Measurements from ENCODE around the gene ASS1.

DNA sequence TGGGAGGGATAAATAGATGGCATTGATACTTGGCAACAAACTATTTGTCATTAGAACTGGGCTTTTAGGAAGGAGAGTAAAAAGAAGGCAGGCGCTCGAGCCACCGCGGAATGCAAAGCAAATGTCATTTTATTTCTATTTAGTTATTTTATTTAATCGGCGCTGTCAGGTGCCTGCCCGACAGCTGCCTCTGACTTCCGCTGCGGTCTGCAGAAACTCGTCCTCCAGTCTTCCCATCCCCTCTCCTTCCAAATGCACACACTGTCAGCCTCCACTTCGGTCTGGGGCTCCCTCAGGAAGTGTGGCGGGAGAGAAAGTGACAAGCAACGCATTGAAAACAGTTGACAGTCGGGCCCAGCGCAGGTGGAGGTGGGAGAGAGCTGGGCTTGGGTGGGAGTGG, 29.3 kb downstream of the ASS1 start:
- TF ChIP-seq, protein P1, sequence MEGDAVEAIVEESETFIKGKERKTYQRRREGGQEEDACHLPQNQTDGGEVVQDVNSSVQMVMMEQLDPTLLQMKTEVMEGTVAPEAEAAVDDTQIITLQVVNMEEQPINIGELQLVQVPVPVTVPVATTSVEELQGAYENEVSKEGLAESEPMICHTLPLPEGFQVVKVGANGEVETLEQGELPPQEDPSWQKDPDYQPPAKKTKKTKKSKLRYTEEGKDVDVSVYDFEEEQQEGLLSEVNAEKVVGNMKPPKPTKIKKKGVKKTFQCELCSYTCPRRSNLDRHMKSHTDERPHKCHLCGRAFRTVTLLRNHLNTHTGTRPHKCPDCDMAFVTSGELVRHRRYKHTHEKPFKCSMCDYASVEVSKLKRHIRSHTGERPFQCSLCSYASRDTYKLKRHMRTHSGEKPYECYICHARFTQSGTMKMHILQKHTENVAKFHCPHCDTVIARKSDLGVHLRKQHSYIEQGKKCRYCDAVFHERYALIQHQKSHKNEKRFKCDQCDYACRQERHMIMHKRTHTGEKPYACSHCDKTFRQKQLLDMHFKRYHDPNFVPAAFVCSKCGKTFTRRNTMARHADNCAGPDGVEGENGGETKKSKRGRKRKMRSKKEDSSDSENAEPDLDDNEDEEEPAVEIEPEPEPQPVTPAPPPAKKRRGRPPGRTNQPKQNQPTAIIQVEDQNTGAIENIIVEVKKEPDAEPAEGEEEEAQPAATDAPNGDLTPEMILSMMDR (IDR thresholded peaks at IDR 0.05; ENCODE audit: low read depth, low read length, poor library complexity, severe bottlenecking): no peak
- TF ChIP-seq EZH2phosphoT487 (IDR thresholded peaks at IDR 0.05; ENCODE audit: borderline replicate concordance, low read length): no peak
